Activated CD4-positive, alpha-beta T cell treated with anti-CD3 and anti-CD28 coated beads, Interleukin-2, amount 10 ng/mL, durations not matched to agents 24 days and 14 days (primary cell): ENCODE data around the gene METRNL. TPM values are rescaled to one million over a fixed set of nuclear protein-coding genes. Genes with fewer than 3 reads are reported as not detected.

Experiments used
- DNase-seq: peaks from one replicate; pipeline ENCODE4 v3.0.0; 2022
- H3K27ac Mint-ChIP-seq: one replicate; pipeline ENCODE4 v1.8.0; 2022; ENCODE audit warnings: mild to moderate bottlenecking, mixed read lengths
- H3K27me3 Mint-ChIP-seq: one replicate; pipeline ENCODE4 v1.8.0; 2022; ENCODE audit warnings: mixed read lengths
- H3K36me3 Mint-ChIP-seq: one replicate; pipeline ENCODE4 v1.8.0; 2022; ENCODE audit warnings: low read depth, mild to moderate bottlenecking, mixed read lengths
- H3K4me1 Mint-ChIP-seq: one replicate; pipeline ENCODE4 v1.8.0; 2021; ENCODE audit warnings: mixed read lengths
- H3K4me3 Mint-ChIP-seq: one replicate; pipeline ENCODE4 v1.8.0; 2022; ENCODE audit warnings: mild to moderate bottlenecking, moderate library complexity, mixed read lengths
- H3K9me3 Mint-ChIP-seq: one replicate; pipeline ENCODE4 v1.8.0; 2021; ENCODE audit warnings: mixed read lengths
- intact Hi-C: fragments of 100-400 bp; cut with micrococcal nuclease; formaldehyde crosslinking; loops from one replicate; pipeline ENCODE4 v1.15.1; 2023
- total RNA-seq: library from RNA; stranded (reverse); gene quantifications from 2 replicates; pipeline ENCODE4 v1.2.3, GENCODE V29; 2022

Gene METRNL
- total RNA-seq, 1 donor from 2014 or later, result 19.6 TPM

DNA sequence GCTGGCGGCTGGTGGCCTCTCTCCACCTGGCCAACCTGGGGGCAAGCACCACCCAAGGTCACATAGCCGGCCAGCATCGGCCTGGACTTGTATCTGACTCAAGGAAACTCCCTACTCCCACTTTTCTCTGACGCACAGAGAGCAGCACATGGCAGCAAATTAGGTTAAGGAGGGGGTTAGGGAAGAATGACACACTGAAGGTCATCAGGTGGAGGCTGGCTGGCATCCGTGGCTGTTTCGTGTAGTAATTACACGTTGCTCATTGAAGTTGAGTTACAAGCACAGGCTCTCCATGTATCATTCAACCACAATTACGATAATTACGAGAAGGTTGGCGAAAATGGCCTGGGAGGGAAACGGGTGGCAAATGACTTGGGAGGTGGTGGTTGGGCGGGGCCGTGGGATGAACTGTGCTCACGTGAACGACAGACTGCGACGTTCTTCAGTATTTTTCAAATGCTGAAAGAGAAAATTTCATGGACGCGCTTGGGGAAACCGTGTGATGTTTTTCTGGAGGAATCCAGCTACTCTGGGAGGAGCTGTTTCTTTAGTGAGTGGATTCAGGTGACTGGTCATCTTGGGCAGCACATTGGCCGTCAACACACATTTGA lies 4.0 kb upstream of the METRNL start:
- DNase-seq, result no peak
- H3K4me1 Mint-ChIP-seq, result peaks cover 19% of the 10 kb centered on the region
- no peak overlapping the region for H3K27ac Mint-ChIP-seq
- H3K9me3 Mint-ChIP-seq, result no peaks in the 10 kb centered on the region
- intact Hi-C loops, result no loop called here
- no peak overlapping the region for H3K4me3 Mint-ChIP-seq
- peaks cover 19% of the 10 kb centered on the region for H3K27me3 Mint-ChIP-seq
- H3K36me3 Mint-ChIP-seq, result no peaks in the 10 kb centered on the region

DNA sequence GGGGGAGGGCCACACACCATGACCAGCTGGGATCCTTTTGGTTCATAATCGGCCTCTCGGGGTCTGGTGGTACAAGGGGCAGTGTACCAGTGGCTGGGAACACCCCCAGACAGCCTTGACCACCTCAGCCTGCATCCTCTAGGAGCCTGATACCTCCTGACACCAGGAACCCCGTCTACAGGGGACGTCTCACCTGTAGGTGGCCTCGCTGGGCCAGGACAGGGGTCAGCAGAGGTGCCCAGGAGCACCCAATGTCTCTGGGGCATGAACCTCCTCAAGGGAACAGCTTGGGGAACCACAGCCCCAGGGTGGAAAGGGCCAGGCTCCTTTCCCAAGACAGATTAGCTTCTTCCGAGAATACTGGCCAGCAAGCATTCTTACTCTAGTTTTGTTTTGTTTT lies 2.5 kb upstream of the METRNL start:
- peak; percentile 67 for DNase-seq
- H3K4me3 Mint-ChIP-seq, result peak overlapping the region; percentile 29

GRCh38 chr17:83077411-83077810 lies 2.0 kb upstream of the METRNL start:
- H3K27me3 Mint-ChIP-seq, result peaks cover 19% of the 10 kb centered on the region
- H3K36me3 Mint-ChIP-seq, result peaks cover 6% of the 10 kb centered on the region
- no peak overlapping the region for H3K4me3 Mint-ChIP-seq
- H3K9me3 Mint-ChIP-seq, result no peaks in the 10 kb centered on the region
- intact Hi-C loops, result no loop called here
- no peak for DNase-seq
- peaks cover 10% of the 10 kb centered on the region for H3K4me1 Mint-ChIP-seq
- H3K27ac Mint-ChIP-seq, result no peak overlapping the region

More for the DNA sequence above, 2.5 kb upstream of the METRNL start:
- H3K27me3 Mint-ChIP-seq, result peaks cover 19% of the 10 kb centered on the region
- H3K27ac Mint-ChIP-seq, result no peak overlapping the region
- H3K4me1 Mint-ChIP-seq, result peaks cover 10% of the 10 kb centered on the region
- peaks cover 3% of the 10 kb centered on the region for H3K36me3 Mint-ChIP-seq
- H3K9me3 Mint-ChIP-seq, result no peaks in the 10 kb centered on the region
- intact Hi-C loops, result no loop called here

- H3K36me3 Mint-ChIP-seq, result peaks cover 10% of the 10 kb centered on the region
- H3K27me3 Mint-ChIP-seq, result peaks cover 19% of the 10 kb centered on the region
- H3K27ac Mint-ChIP-seq, result no peak overlapping the region
- no peak for DNase-seq
- H3K4me3 Mint-ChIP-seq, result peak overlapping the region; percentile 53
- no peaks in the 10 kb centered on the region for H3K9me3 Mint-ChIP-seq
- peaks cover 16% of the 10 kb centered on the region for H3K4me1 Mint-ChIP-seq
- intact Hi-C loops, result no loop called here
Observed at GRCh38 chr17:83077939-83078338, 1.5 kb upstream of the METRNL start.

- H3K4me1 Mint-ChIP-seq, result peaks cover 23% of the 10 kb centered on the region
- peaks cover 10% of the 10 kb centered on the region for H3K36me3 Mint-ChIP-seq
- H3K27ac Mint-ChIP-seq, result peak overlapping the region; percentile 37
- H3K4me3 Mint-ChIP-seq, result peak overlapping the region; percentile 68
- H3K27me3 Mint-ChIP-seq, result peaks cover 19% of the 10 kb centered on the region
- no peaks in the 10 kb centered on the region for H3K9me3 Mint-ChIP-seq
- intact Hi-C loops, result no loop called here
- peak; percentile 75 for DNase-seq
Observed at GRCh38 chr17:83078378-83079351, 744 bp upstream of the METRNL start.

DNA sequence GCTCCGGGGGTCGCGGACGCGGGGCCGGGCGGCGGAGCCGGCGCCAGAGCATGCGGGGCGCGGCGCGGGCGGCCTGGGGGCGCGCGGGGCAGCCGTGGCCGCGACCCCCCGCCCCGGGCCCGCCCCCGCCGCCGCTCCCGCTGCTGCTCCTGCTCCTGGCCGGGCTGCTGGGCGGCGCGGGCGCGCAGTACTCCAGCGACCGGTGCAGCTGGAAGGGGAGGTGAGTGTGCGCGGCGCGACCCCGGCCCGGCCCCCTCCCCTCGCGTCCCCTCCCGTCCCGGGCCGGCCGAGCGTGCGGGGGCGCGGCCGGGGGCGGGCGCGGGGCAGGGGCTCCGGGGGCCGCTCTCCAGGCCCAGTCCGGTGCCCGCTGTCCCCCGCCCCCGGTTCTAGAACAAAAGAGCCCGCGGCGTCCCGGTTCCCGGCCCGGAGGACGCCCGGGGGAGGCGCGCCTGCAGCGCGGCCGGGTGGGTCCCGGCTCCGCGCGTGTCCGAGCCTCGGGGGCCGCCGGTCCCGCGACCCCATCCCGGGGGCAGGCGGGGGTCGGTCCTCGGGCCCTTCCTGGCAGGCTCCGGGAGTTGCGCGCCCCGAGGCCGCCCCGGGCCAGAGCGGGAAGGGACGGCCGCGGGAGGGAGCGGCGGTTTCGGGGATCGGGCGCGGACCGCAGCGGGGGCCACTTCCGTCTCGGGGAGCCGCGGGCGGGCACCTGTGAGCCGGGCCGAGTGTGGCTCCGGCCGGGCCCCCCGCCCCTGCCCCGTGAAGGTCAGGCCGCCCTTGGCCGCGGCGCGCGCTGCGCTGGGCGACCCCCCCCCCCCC lies 563 bp downstream of the METRNL start:
- H3K4me1 Mint-ChIP-seq, result peaks cover 34% of the 10 kb centered on the region

GRCh38 chr17:83080579-83080857 lies 1.1 kb downstream of the METRNL start:
- no peak overlapping the region for H3K4me3 Mint-ChIP-seq
- DNase-seq, result no peak
- intact Hi-C loops, result loop anchor here (1.0 to 5.0 kb wide), 2 partner anchors 29 to 93 kb away; no protein-coding TSS in a partner anchor

More for the DNA sequence above, 563 bp downstream of the METRNL start:
- Mint-ChIP-seq H3K27ac (no peak overlapping the region), H3K27me3 (peaks cover 19% of the 10 kb centered on the region), H3K36me3 (peaks cover 12% of the 10 kb centered on the region), H3K4me3 (no peak overlapping the region), H3K9me3 (no peaks in the 10 kb centered on the region)
- DNase-seq, result peak; percentile 76
- intact Hi-C loops, result loop anchor here (1.0 to 5.0 kb wide), 2 partner anchors 29 to 93 kb away; no protein-coding TSS in a partner anchor

GRCh38 chr17:83080858-83081683 lies 1.7 kb downstream of the METRNL start:
- peak overlapping the region; percentile 32 for H3K27ac Mint-ChIP-seq
- H3K9me3 Mint-ChIP-seq, result no peaks in the 10 kb centered on the region
- peak overlapping the region; percentile 64 for H3K4me3 Mint-ChIP-seq
- H3K4me1 Mint-ChIP-seq, result peaks cover 38% of the 10 kb centered on the region
- peaks cover 17% of the 10 kb centered on the region for H3K36me3 Mint-ChIP-seq
- intact Hi-C loops, result loop anchor here (1.0 to 5.0 kb wide), 2 partner anchors 30 to 94 kb away; no protein-coding TSS in a partner anchor
- peaks cover 19% of the 10 kb centered on the region for H3K27me3 Mint-ChIP-seq
- DNase-seq, result peak; percentile 84

More at GRCh38 chr17:83080579-83080857, 1.1 kb downstream of the METRNL start:
- Mint-ChIP-seq H3K27me3 (peaks cover 19% of the 10 kb centered on the region), H3K9me3 (no peaks in the 10 kb centered on the region), H3K36me3 (peaks cover 12% of the 10 kb centered on the region), H3K27ac (no peak overlapping the region), H3K4me1 (peaks cover 34% of the 10 kb centered on the region)

DNA sequence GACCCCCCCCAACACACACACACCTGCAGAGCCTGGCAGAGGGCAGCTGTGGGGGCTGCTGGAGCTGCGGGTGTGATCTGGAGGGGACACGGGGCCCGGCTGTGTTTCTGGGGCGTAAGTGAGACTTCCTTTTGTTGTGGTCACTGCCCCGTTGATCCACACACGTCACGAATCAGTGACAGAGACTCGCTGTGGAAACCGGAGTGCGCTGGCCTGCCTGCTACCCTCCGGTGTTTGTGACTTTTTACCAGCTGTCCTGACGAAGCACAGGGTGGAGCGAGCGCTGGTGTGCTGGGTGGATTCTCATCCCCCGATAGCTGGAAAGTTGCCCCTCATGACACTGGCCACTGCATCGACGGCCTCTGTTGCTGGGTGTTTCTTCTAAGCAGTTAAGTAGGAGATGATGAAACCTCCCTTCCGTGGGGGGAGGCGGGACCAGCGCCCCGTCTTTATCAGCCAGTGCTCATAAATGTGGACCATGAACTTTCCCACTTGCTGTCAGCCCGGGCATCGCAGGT lies 2.3 kb downstream of the METRNL start:
- Mint-ChIP-seq H3K4me3 (peak overlapping the region; percentile 64), H3K27ac (peak overlapping the region; percentile 32), H3K36me3 (peaks cover 21% of the 10 kb centered on the region), H3K27me3 (peaks cover 14% of the 10 kb centered on the region), H3K9me3 (no peaks in the 10 kb centered on the region), H3K4me1 (peaks cover 40% of the 10 kb centered on the region)
- DNase-seq, result no peak
- intact Hi-C loops, result loop anchor here (5.0 kb wide), 1 partner anchor 94 kb away; no protein-coding TSS in a partner anchor

DNA sequence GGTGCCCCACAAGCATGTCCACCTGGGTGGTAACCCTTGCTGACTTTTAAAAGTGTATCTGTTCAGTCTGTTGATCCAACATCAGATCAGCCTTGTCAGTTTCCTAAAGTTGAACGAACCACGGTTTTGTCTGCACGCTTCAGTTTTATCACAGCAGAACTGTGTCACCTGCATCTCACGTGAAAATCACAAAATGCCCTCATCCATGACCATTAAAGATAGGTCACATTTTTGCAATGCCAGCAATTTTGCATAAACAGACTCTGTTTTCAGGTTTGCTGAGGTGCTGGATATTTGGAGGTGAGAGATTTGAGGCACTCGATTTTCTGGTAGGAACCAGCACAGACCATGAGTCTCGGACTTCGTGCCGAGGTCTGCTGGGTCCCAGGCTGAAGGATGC lies 3.0 kb downstream of the METRNL start:
- H3K27ac Mint-ChIP-seq, result peak overlapping the region; percentile 85
- H3K36me3 Mint-ChIP-seq, result peaks cover 21% of the 10 kb centered on the region
- H3K4me3 Mint-ChIP-seq, result peak overlapping the region; percentile 64
- no peak for DNase-seq
- H3K4me1 Mint-ChIP-seq, result peaks cover 38% of the 10 kb centered on the region
- H3K9me3 Mint-ChIP-seq, result no peaks in the 10 kb centered on the region
- intact Hi-C loops, result loop anchor here (5.0 kb wide), 1 partner anchor 95 kb away; no protein-coding TSS in a partner anchor
- H3K27me3 Mint-ChIP-seq, result peaks cover 8% of the 10 kb centered on the region

GRCh38 chr17:83082909-83083367 lies 3.5 kb downstream of the METRNL start:
- H3K36me3 Mint-ChIP-seq, result peaks cover 23% of the 10 kb centered on the region
- peaks cover 3% of the 10 kb centered on the region for H3K27me3 Mint-ChIP-seq
- H3K9me3 Mint-ChIP-seq, result no peaks in the 10 kb centered on the region
- peak overlapping the region; percentile 64 for H3K4me3 Mint-ChIP-seq
- H3K27ac Mint-ChIP-seq, result peak overlapping the region; percentile 85
- DNase-seq, result no peak
- intact Hi-C loops, result loop anchor here (5.0 kb wide), 1 partner anchor 96 kb away; no protein-coding TSS in a partner anchor
- peaks cover 38% of the 10 kb centered on the region for H3K4me1 Mint-ChIP-seq

- Mint-ChIP-seq H3K9me3 (no peaks in the 10 kb centered on the region), H3K36me3 (peaks cover 26% of the 10 kb centered on the region), H3K27ac (peak overlapping the region; percentile 85), H3K4me3 (peak overlapping the region; percentile 64), H3K27me3 (no peaks in the 10 kb centered on the region), H3K4me1 (peaks cover 38% of the 10 kb centered on the region)
- intact Hi-C loops, result loop anchor here (5.0 kb wide), 1 partner anchor 96 kb away; no protein-coding TSS in a partner anchor
- peak; percentile 80 for DNase-seq
Observed at GRCh38 chr17:83083368-83084201, 4.2 kb downstream of the METRNL start.
